Endodermal cell (in vitro differentiated cells): ENCODE measurements around the gene C1QTNF8. TPM values are rescaled to one million over a fixed set of nuclear protein-coding genes. Genes with fewer than 3 reads are reported as not detected.

Experiments
- DNase-seq: peaks from one replicate; pipeline ENCODE4 v3.0.0-alpha.2; 2017
- H3K27ac ChIP-seq: 2 replicates; pipeline ENCODE4 v1.5.1; 2013; ENCODE audit warnings: mild to moderate bottlenecking, low read depth, low read length, moderate library complexity
- H3K27me3 ChIP-seq: 2 replicates; pipeline ENCODE4 v1.6.1; 2013; ENCODE audit warnings: mild to moderate bottlenecking, low read length, moderate library complexity; ENCODE audit not compliant: insufficient read depth, control insufficient read depth, poor library complexity, severe bottlenecking
- H3K36me3 ChIP-seq: 2 replicates; pipeline ENCODE4 v1.7.0; 2013; ENCODE audit warnings: mild to moderate bottlenecking, low read length, moderate library complexity; ENCODE audit not compliant: control insufficient read depth, insufficient read depth
- H3K4me1 ChIP-seq: one replicate; pipeline ENCODE4 v1.7.0; 2013; ENCODE audit warnings: low read length; ENCODE audit not compliant: control insufficient read depth, insufficient read depth
- H3K4me3 ChIP-seq: 2 replicates; pipeline ENCODE4 v1.5.1; 2013; ENCODE audit warnings: mild to moderate bottlenecking, low read length, moderate library complexity
- H3K9ac ChIP-seq: 2 replicates; pipeline ENCODE4 v1.6.1; 2013; ENCODE audit warnings: mild to moderate bottlenecking, low read length, moderate library complexity; ENCODE audit not compliant: poor library complexity, severe bottlenecking; ENCODE audit errors: extremely low read depth
- H3K9me3 ChIP-seq: 2 replicates; pipeline ENCODE4 v1.6.1; 2013; ENCODE audit warnings: mild to moderate bottlenecking, low read length, moderate library complexity; ENCODE audit not compliant: control insufficient read depth
- H3K27ac Mint-ChIP-seq: 2 replicates; pipeline ENCODE4 v1.8.0; 2020; ENCODE audit warnings: mixed read lengths
- H3K27me3 Mint-ChIP-seq: 2 replicates; pipeline ENCODE4 v1.8.0; 2021; ENCODE audit warnings: mild to moderate bottlenecking, mixed read lengths; ENCODE audit not compliant: insufficient read depth
- H3K36me3 Mint-ChIP-seq: 2 replicates; pipeline ENCODE4 v1.8.0; 2020; ENCODE audit warnings: low read depth, mixed read lengths
- H3K4me1 Mint-ChIP-seq: 2 replicates; pipeline ENCODE4 v1.8.0; 2020; ENCODE audit warnings: mixed read lengths
- H3K4me3 Mint-ChIP-seq: 2 replicates; pipeline ENCODE4 v1.8.0; 2020; ENCODE audit warnings: mild to moderate bottlenecking, moderate library complexity, mixed read lengths
- H3K9me3 Mint-ChIP-seq: 2 replicates; pipeline ENCODE4 v1.8.0; 2020; ENCODE audit warnings: mild to moderate bottlenecking, mixed read lengths
- WGBS, 2 experiments: methylation state at CpG; one replicate each; pipeline versions ENCODE4 v1.1.5 to v1.1.7; 2013; ENCODE audit warnings: missing lambda C conversion rate in 2 of 2, mixed read lengths in 1 of 2; ENCODE audit not compliant: insufficient coverage in 1 of 2, insufficient read length in 1 of 2; 5-methylcytosine and 5-hydroxymethylcytosine counted together
- total RNA-seq, 2 donors: library from RNA; stranded (reverse); fragmentation: NEBNext Ultra II Directional in 1 of 2; extraction: Animal tissue kit (Norgen Biotek cat#: 25700) in 1 of 2; gene quantifications; 2 replicates in 1 of 2; 3 replicates in 1 of 2; pipeline ENCODE4 v1.2.1, GENCODE V29; 2021
- TF ChIP-seq, protein P1 (sequence below): fragments of 200-600 bp; sonication (generic); conservative IDR thresholded peaks from 2 replicates; pipeline ENCODE4 v1.5.0; 2021; ENCODE audit warnings: antibody characterized with exemption, mild to moderate bottlenecking

Gene C1QTNF8
- total RNA-seq, 2 donors from 2014 or later, result 0.15 to 0.20 TPM

DNA sequence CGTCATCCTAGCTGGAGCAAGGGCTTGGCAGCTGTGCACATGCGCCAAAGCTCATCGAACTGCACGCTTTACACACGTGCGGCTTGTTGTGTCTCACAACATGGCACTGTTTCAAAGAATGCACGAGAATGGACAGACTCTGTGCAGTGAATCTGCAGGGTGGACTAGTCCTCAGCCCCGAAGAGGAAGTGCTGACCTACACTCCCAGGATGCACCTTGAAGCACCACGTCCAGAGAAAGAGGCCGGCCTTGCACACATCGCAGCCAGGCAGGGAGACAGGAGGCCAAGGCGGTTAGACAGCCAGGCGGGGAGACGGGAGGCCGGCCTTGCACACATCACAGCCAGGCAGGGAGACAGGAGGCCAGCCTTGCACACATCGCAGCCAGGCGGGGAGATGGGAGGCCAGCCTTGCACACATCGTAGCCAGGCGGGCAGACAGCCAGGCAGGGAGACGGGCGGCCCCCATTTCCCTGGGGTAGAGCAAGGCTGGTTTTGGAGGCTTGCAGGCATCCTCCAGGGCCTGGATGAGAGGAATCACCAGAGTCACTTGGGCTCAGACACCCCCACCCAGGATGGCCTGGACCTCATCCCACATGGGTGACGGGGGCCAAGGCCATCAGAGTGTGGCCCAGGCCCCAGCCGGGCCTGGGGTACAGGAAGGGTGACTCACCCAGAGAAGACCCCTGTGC is 47.9 kb upstream of the C1QTNF8 start:
- Histone ChIP-seq H3K9ac (no peak overlapping the region), H3K36me3 (no peaks in the 10 kb centered on the region), H3K27me3 (no peaks in the 10 kb centered on the region), H3K4me3 (no peak overlapping the region), H3K9me3 (no peaks in the 10 kb centered on the region), H3K27ac (no peak overlapping the region), H3K4me1 (peaks cover 3% of the 10 kb centered on the region)
- Mint-ChIP-seq H3K4me1 (no peaks in the 10 kb centered on the region), H3K4me3 (no peak overlapping the region), H3K27me3 (peaks cover 8% of the 10 kb centered on the region), H3K9me3 (peaks cover 10% of the 10 kb centered on the region), H3K36me3 (peaks cover 1% of the 10 kb centered on the region), H3K27ac (no peak overlapping the region)
- DNase-seq, result no peak
- TF ChIP-seq, protein P1, sequence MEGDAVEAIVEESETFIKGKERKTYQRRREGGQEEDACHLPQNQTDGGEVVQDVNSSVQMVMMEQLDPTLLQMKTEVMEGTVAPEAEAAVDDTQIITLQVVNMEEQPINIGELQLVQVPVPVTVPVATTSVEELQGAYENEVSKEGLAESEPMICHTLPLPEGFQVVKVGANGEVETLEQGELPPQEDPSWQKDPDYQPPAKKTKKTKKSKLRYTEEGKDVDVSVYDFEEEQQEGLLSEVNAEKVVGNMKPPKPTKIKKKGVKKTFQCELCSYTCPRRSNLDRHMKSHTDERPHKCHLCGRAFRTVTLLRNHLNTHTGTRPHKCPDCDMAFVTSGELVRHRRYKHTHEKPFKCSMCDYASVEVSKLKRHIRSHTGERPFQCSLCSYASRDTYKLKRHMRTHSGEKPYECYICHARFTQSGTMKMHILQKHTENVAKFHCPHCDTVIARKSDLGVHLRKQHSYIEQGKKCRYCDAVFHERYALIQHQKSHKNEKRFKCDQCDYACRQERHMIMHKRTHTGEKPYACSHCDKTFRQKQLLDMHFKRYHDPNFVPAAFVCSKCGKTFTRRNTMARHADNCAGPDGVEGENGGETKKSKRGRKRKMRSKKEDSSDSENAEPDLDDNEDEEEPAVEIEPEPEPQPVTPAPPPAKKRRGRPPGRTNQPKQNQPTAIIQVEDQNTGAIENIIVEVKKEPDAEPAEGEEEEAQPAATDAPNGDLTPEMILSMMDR, result no peak
- WGBS, 2 experiments, result 90 to 93% methylated on average over 23 of the region's 23 CpGs

DNA sequence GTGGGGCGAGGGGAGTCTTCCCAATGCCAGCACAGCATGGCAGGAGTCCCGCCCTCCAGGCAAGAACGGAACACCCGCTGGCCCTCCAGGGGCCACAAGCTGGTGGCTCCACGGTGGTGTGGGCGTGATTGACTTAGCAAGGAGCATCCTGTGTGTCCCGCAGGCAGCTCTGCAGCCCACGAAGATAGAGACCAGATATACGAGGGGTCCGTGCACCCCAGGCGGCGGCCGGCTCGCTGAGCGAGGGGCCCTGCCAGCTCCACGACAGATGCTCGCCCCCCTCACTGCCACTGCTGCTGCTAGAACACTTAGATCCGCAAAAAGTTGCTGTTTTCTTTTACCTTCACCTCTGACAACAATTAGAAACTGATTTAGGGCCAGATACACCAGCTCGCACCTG is 46.9 kb upstream of the C1QTNF8 start:
- DNase-seq, result no peak
- no peak overlapping the region for H3K9ac ChIP-seq
- Mint-ChIP-seq H3K27me3 (peaks cover 13% of the 10 kb centered on the region), H3K27ac (no peak overlapping the region), H3K4me1 (no peaks in the 10 kb centered on the region), H3K9me3 (peaks cover 9% of the 10 kb centered on the region), H3K36me3 (peaks cover 1% of the 10 kb centered on the region), H3K4me3 (no peak overlapping the region)
- no peaks in the 10 kb centered on the region for H3K9me3 ChIP-seq
- TF ChIP-seq, protein P1, result no peak
- H3K4me1 ChIP-seq, result peaks cover 3% of the 10 kb centered on the region
- WGBS, 2 experiments, result 83 to 86% methylated on average over 17 to 19 of the region's 19 CpGs
- H3K27ac ChIP-seq, result no peak overlapping the region
- H3K27me3 ChIP-seq, result no peaks in the 10 kb centered on the region
- H3K36me3 ChIP-seq, result no peaks in the 10 kb centered on the region
- no peak overlapping the region for H3K4me3 ChIP-seq

DNA sequence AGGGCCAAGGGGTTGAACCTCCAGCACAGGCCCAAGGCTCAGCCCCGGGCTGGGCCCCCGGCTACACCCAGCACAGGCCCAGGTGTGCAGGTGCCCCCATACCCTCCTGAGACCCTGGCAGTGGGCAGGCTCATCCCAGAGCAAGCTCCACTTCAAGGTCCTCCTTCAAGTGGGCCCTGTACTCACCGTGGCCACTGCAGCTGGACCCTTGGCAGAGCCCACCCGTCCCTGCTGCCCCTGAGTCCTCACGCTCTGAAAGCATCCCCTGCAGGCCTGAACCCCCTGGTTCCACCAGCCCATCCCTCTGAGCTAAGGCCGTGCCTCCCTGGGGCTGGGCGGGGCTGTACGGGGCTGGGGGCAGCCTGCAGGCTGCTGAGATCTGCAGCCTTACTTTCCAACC is 45.7 kb upstream of the C1QTNF8 start:
- Histone ChIP-seq H3K4me3 (no peak overlapping the region), H3K36me3 (no peaks in the 10 kb centered on the region), H3K27ac (no peak overlapping the region), H3K27me3 (no peaks in the 10 kb centered on the region), H3K9me3 (no peaks in the 10 kb centered on the region), H3K4me1 (peaks cover 3% of the 10 kb centered on the region), H3K9ac (no peak overlapping the region)
- 93 to 94% methylated on average over 3 to 8 of the region's 8 CpGs for WGBS, 2 experiments
- Mint-ChIP-seq H3K4me3 (no peak overlapping the region), H3K27me3 (peaks cover 13% of the 10 kb centered on the region), H3K4me1 (no peaks in the 10 kb centered on the region), H3K36me3 (no peaks in the 10 kb centered on the region), H3K9me3 (peaks cover 3% of the 10 kb centered on the region), H3K27ac (no peak overlapping the region)
- TF ChIP-seq, protein P1, result no peak
- no peak for DNase-seq
